Esophagus squamous epithelium (tissue), 5 donors: ENCODE results near the gene KCNG4. TPM values are rescaled to one million over a fixed set of nuclear protein-coding genes. Genes with fewer than 3 reads are reported as not detected.

Experiments
- DNase-seq: peaks from one replicate; lab custom pipeline; 2025; lab: John Stamatoyannopoulos, UW
- H3K27ac ChIP-seq, 4 donors: fragments of 200-600 bp; sonication (generic); one replicate each; pipeline ENCODE4 v1.5.1; 2016 to 2019; ENCODE audit warnings: mild to moderate bottlenecking in 1 of 4
- H3K27me3 ChIP-seq, 4 donors: fragments of 200-600 bp; sonication (generic); 1 replicate in 3 of 4; 2 replicates in 1 of 4; pipeline versions ENCODE4 v1.5.1 to v1.6.0; 2017 to 2021; ENCODE audit warnings: antibody characterized with exemption in 1 of 4
- H3K36me3 ChIP-seq, 3 donors: fragments of 200-600 bp; sonication (generic); one replicate each; pipeline ENCODE4 v1.5.1; 2016 to 2019
- H3K4me1 ChIP-seq, 3 donors: fragments of 200-600 bp; sonication (generic); one replicate each; pipeline ENCODE4 v1.5.1; 2017 to 2019
- H3K4me3 ChIP-seq, 4 donors: fragments of 200-600 bp; sonication (generic); 1 replicate in 3 of 4; 2 replicates in 1 of 4; pipeline ENCODE4 v1.5.1; 2016 to 2019; ENCODE audit warnings: mild to moderate bottlenecking in 2 of 4, moderate library complexity in 1 of 4
- H3K9me3 ChIP-seq, 3 donors: fragments of 200-600 bp; sonication (generic); one replicate each; pipeline ENCODE4 v1.5.1; 2016 to 2019
- POLR2A ChIP-seq, 4 donors: fragments of 450-650 bp; IDR thresholded peaks; one replicate each; pipeline ENCODE4 v1.6.1; 2017; ENCODE audit warnings: antibody characterized with exemption in 4 of 4, mild to moderate bottlenecking in 4 of 4, moderate library complexity in 3 of 4
- WGBS, 2 donors: methylation state at CpG; one replicate each; pipeline ENCODE4 v1.1.5; 2018; 5-methylcytosine and 5-hydroxymethylcytosine counted together
- intact Hi-C: fragments of 100-400 bp; cut with DNase I; formaldehyde crosslinking; loops from one replicate; pipeline ENCODE4 v1.15.0; 2022
- total RNA-seq, 4 donors: library from RNA; depleted of rRNA; stranded (reverse); fragments of >200 nt; gene quantifications; one replicate each; pipeline ENCODE4 v1.1.0, GENCODE V29; 2016
- TF ChIP-seq, protein P1 (sequence below), 6 experiments: fragments of 450-650 bp in 4 of 6; fragments of 200-600 bp in 2 of 6; sonication (generic) in 2 of 6; IDR thresholded peaks; one replicate each; pipeline ENCODE4 v1.5.1; 2016 to 2019; ENCODE audit warnings: antibody characterized with exemption in 6 of 6, mild to moderate bottlenecking in 4 of 6, moderate library complexity in 4 of 6
- donor health status: DM: yes; HTN: yes; CAD: no.

Gene KCNG4
- total RNA-seq, 4 donors from 2014 or later = not detected

DNA sequence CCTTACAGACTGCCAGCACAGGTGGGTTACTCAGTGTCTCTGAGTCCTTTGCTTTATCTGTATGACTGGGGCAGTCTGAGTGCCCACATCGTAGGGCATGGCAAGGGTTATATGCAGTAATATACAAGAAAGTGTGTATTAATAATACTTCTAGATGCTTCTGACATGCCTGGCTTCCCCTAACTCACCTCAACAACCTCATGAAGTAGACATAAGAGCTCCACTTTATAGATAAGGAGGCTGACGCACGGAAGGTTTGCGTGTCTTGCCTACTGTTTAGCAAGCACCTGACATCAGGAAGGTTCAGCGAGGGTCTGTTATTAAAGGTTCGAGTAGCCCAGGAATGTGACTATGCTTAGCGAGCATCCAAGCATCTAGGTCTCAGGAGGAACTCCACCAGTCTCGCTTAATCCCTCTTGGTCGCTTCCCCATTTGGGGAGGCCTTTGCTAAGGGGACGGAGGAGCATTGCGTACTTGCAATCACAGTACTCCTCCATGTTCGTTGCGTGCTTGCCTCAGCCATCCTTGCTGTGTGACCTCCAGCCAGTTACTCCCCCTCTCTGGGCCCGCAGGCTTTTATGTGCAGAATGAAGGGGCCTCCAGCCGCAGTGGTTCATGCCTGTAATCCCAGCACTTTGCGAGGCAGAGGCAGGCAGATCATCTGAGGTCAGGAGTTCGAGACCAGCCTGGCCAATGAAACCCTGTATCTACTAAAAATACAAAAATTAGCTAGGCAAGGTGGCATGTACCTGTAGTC, 1.6 kb downstream of the KCNG4 start:
- TF ChIP-seq POLR2A (IDR thresholded peaks at IDR 0.05) = no peak
- TF ChIP-seq, protein P1, sequence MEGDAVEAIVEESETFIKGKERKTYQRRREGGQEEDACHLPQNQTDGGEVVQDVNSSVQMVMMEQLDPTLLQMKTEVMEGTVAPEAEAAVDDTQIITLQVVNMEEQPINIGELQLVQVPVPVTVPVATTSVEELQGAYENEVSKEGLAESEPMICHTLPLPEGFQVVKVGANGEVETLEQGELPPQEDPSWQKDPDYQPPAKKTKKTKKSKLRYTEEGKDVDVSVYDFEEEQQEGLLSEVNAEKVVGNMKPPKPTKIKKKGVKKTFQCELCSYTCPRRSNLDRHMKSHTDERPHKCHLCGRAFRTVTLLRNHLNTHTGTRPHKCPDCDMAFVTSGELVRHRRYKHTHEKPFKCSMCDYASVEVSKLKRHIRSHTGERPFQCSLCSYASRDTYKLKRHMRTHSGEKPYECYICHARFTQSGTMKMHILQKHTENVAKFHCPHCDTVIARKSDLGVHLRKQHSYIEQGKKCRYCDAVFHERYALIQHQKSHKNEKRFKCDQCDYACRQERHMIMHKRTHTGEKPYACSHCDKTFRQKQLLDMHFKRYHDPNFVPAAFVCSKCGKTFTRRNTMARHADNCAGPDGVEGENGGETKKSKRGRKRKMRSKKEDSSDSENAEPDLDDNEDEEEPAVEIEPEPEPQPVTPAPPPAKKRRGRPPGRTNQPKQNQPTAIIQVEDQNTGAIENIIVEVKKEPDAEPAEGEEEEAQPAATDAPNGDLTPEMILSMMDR (IDR thresholded peaks at IDR 0.05) = no peak
- Histone ChIP-seq H3K27me3 (peaks cover 0 to 27% (median 0%) of the 10 kb centered on the region in 4 donors), H3K27ac (no peak overlapping the region), H3K9me3 (no peaks in the 10 kb centered on the region), H3K4me3 (no peak overlapping the region), H3K4me1 (no peaks in the 10 kb centered on the region), H3K36me3 (no peaks in the 10 kb centered on the region)
- no peak for DNase-seq
- intact Hi-C loops = no loop called here
- WGBS, 2 donors = 84 to 88% methylated on average over 10 to 15 of the region's 17 CpGs

DNA sequence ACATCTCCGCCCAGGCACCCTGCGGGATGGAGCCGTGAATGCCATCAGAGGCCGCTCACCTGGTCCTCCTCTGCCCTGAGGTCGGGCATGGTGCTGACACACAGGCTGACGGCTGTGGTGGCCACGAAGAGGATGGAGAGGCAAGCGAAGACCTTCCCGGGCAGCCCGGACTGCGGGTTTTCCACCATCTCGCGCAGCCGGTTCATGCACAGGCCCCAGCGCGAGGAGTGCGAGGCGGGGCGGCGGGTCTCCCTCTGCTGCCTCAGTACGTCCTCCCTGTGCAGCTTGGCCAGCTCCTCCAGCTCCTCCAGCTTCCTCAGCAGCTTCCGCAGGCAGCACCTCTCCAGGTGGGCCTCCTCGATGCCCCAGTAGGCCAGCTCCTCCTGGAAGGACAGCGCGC, 3.1 kb downstream of the KCNG4 start:
- 71 to 73% methylated on average over 5 to 6 of the region's 25 CpGs for WGBS, 2 donors
- intact Hi-C loops = no loop called here
- Histone ChIP-seq H3K27me3 (peaks cover 0 to 16% (median 0%) of the 10 kb centered on the region in 4 donors), H3K4me3 (no peak overlapping the region), H3K27ac (no peak overlapping the region), H3K36me3 (no peaks in the 10 kb centered on the region), H3K4me1 (no peaks in the 10 kb centered on the region), H3K9me3 (no peaks in the 10 kb centered on the region)
- no peak for DNase-seq
- no peak for TF ChIP-seq POLR2A (IDR thresholded peaks at IDR 0.05)
- TF ChIP-seq, protein P1 (IDR thresholded peaks at IDR 0.05) = no peak

DNA sequence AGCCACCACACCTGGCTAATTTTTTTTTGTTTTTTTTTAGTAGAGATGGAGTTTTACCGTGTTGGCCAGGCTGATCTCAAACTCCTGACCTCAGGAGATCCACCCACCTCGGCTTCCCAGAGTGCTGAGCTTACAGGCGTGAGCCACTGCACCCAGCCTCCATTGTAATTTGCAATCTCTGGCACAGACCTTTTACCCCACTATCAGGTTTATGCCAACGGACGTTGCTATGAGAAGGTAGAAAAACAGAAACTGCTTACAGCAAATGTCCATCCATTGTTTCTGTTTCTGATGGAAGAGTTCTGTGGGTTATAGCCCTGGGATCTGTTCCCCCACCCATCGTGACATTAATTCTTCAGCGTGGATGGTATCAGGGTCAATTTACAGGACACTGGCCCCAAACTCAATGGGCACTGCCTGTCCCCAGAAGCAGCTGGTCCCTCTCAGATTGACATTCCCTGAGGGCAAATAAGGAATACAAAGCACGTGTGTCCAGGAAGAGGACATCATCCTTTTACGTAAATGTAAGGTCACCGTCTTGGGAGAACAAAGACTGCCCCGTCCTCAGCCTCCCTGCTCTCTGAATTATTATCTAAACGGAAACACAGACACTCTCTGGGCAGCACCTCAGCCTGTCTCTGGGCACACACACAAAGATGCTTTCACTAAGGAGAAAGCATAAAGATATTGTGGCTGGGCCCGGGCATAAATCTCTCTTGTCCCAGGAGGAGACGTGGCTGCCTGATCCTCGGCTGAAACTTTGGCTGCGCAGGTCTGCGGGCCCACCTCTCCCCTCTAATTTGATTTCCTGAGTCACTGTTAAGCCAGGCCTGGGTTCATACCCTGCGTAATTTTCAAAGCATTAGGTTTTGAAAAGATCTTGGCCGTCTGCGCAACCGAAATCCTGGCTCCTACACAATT, 5.2 kb downstream of the KCNG4 start:
- intact Hi-C loops = no loop called here
- H3K9me3 ChIP-seq = no peaks in the 10 kb centered on the region
- DNase-seq = no peak
- WGBS, 2 donors = 59 to 66% methylated on average over 19 to 20 of the region's 21 CpGs
- no peaks in the 10 kb centered on the region for H3K36me3 ChIP-seq
- peaks cover 0 to 6% (median 0%) of the 10 kb centered on the region in 4 donors for H3K27me3 ChIP-seq
- H3K4me1 ChIP-seq = no peaks in the 10 kb centered on the region
- peak overlapping the region in 3 of 4 donors; percentile 50 to 69 (median 58) for H3K27ac ChIP-seq
- no peak overlapping the region for H3K4me3 ChIP-seq
- TF ChIP-seq, protein P1 (IDR thresholded peaks at IDR 0.05) = no peak
- no peak for TF ChIP-seq POLR2A (IDR thresholded peaks at IDR 0.05)

DNA sequence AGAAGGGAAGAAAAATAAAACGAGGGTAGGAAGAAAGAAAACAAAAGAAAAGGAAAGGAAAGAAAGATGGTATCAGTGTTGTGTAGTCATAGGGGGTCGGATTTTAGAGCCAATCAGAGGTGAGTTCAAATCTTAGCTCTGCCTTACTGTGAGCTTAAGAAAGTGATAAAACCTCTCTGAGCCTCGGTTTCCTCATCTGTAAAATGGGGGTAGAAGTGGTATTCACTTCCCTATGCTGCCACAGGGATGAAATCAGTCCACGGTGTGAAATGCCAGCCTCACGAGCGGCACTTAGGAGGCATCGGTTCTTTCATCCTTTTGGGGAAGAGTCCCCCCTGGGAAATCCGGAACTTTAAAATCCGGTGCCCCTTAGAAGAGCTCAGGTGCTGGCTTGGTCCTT, 6.1 kb downstream of the KCNG4 start:
- H3K27ac ChIP-seq = peak overlapping the region in 1 of 4 donors; percentile 50
- H3K27me3 ChIP-seq = no peaks in the 10 kb centered on the region
- no peak for TF ChIP-seq POLR2A (IDR thresholded peaks at IDR 0.05)
- TF ChIP-seq, protein P1 (IDR thresholded peaks at IDR 0.05) = no peak
- 71 to 77% methylated on average over 9 of the region's 9 CpGs for WGBS, 2 donors
- H3K4me3 ChIP-seq = no peak overlapping the region
- peaks cover 0 to 2% (median 0%) of the 10 kb centered on the region in 3 donors for H3K4me1 ChIP-seq
- H3K36me3 ChIP-seq = no peaks in the 10 kb centered on the region
- DNase-seq = no peak
- intact Hi-C loops = no loop called here
- no peaks in the 10 kb centered on the region for H3K9me3 ChIP-seq

DNA sequence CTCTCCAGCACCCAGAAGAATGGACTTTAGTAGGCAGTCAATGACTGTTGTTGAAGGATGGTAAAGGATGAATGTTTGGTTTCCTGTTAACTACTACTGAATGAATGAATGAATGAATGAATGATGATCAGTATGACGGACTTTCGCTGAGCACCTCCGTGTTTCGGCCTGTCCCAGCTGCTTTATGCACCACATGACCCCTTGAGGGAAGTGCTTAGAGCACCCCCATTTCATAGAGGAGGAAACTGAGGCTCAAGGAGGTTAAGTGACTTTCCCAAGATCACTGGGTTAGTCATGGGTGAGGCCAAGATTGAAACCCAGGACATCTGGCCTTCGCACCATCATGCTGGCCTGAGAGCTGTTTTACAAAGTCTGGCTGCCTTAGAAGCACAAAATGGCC, 6.8 kb downstream of the KCNG4 start:
- DNase-seq = no peak
- no peak overlapping the region for H3K27ac ChIP-seq
- H3K9me3 ChIP-seq = no peaks in the 10 kb centered on the region
- H3K36me3 ChIP-seq = no peaks in the 10 kb centered on the region
- no peaks in the 10 kb centered on the region for H3K27me3 ChIP-seq
- 88 to 91% methylated on average over 5 of the region's 5 CpGs for WGBS, 2 donors
- TF ChIP-seq, protein P1 (IDR thresholded peaks at IDR 0.05) = no peak
- no peak for TF ChIP-seq POLR2A (IDR thresholded peaks at IDR 0.05)
- intact Hi-C loops = no loop called here
- peaks cover 1 to 10% (median 3%) of the 10 kb centered on the region in 3 donors for H3K4me1 ChIP-seq
- H3K4me3 ChIP-seq = no peak overlapping the region
